Posterior cingulate gyrus (tissue), 11 donors: ENCODE measurements around the gene CC2D2A.

Experiments
- DNase-seq, 10 donors: peaks; one replicate each; pipeline versions ENCODE4 v3.0.0 to v3.0.0-alpha.2; 2020 to 2021; ENCODE audit warnings: mixed read lengths in 3 of 10
- intact Hi-C: fragments of 100-400 bp; cut with DNase I; formaldehyde crosslinking; loops from one replicate; pipeline ENCODE4 v1.15.1; 2023

Gene CC2D2A

GRCh38 chr4:15551740-15552446, 82.2 kb downstream of the CC2D2A start:
- DNase-seq, result no peak
- intact Hi-C loops, result no loop called here

DNA sequence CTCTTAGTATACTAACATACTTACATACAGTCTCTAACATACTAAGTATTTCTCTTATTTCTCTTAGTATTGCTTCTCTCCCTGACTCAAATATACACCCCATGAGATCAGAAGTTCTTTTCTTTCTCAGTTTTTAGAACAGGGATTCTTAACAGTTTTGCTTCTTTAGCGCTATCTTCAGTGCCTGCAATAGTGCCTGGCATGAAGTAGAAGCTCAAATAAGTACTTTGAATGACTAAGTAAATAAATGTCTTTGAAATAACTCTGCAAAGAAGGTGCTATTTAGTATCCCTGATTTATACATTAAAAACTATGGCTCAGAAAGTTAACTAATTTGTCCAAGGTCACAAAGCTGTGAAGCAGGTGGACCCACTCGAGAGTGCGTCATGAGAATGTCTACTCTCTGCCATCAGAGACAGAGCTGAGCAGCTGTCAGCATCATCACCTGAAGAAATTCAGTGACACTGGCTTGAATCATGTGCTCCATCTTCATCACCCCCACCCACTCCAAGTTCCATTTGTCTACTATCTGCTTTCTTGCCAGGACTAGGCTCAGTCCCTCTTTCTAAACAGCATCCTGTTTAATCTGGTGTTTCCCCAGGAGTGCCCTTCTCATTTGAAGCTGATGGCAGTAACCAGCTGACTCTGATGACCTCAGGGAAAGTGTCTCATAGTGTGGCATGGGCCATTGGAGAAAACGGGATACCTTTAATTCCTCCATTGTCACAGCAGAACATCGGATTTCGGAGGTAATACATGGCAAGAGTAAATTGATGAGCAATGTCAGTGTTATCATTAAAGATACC, 83.1 kb downstream of the CC2D2A start:
- DNase-seq, result no peak
- intact Hi-C loops, result no loop called here

- DNase-seq, result no peak
- intact Hi-C loops, result no loop called here
Measured at GRCh38 chr4:15556511-15557092, 86.9 kb downstream of the CC2D2A start.

DNA sequence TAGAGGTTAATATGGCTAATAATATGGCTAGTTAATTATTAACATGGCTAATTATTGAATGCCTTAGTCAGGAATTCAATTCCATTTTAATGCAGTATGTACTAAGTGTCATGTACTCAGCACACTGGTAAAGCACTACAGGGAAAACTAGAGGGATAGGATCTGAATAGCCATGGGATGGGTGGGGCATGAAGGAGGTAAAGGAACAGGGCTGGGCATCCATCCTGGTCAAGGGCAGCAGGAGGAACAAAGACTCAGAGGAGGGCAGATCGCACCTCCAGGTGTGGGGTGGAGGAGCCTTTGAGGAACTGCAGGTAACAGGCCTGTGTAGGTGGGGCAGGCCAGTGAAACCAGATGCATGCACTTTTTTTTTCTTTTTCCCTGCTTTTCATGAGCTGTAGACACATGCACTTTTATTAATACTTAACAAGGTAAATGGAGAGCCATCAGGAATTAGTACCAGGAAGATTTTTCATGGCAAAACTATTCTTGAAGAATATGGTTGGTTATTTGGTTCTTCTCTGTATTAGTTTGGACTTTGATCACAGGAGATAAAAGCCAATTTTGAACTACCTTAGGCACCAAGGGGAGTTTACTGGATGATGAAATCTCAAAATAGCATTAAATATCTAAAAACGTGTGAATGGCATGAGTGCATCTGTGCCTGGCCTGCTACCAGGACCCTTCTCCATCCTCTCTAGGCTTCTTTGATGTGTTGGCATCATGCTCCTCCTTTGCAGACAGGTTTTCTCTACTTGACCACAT, 88.3 kb downstream of the CC2D2A start:
- no peak for DNase-seq
- intact Hi-C loops, result no loop called here

GRCh38 chr4:15558561-15558960, 88.9 kb downstream of the CC2D2A start:
- intact Hi-C loops, result no loop called here

GRCh38 chr4:15562114-15562513, 92.4 kb downstream of the CC2D2A start:
- peak in 1 of 10 donors; percentile 23 for DNase-seq
- intact Hi-C loops, result no loop called here

More at GRCh38 chr4:15558561-15558960, 88.9 kb downstream of the CC2D2A start:
- no peak for DNase-seq

DNA sequence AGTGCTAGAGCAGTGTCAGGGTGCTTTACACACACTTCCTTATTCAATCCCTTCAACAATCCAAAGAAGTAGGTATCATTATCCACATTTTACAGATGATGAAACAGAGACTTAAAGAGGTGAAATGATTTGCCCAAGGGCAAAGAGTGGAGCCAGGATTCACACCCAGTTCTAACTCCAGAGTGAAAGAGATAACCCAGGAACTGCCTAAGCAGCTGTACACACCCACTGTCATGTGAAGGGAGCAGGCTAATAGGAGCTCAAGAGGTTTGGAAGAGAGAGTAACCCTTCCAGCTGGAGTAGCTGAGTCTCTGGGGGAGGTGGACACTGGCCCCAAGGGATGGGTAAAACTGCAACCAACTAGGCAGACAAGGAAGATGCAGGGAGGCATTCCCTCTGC, 92.9 kb downstream of the CC2D2A start:
- DNase-seq, result no peak
- intact Hi-C loops, result no loop called here

GRCh38 chr4:15563871-15564270, 94.2 kb downstream of the CC2D2A start:
- intact Hi-C loops, result no loop called here
- no peak for DNase-seq

GRCh38 chr4:15568821-15569220, 99.1 kb downstream of the CC2D2A start:
- intact Hi-C loops, result no loop called here
- DNase-seq, result no peak

DNA sequence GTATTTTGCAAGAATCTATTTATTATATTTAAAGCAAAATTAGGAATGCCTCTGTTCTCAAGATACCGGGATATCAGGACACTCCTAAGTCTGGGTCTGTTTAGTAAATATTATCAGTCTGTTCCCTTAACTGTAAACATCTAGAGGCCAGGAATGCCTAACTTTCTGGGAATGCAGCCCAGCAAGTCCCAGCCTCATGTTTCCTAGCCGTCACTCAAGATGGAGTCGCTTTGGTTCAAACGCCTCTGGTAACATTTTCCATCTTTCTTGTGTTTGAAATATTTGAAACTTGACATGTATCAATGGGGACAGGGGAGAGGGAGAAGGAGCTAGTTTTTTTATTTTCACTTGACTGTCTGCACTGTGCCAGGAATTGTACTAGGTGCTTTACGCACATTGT, 100.1 kb downstream of the CC2D2A start:
- no peak for DNase-seq
- intact Hi-C loops, result no loop called here

GRCh38 chr4:15575966-15576365, 106.3 kb downstream of the CC2D2A start:
- no peak for DNase-seq
- intact Hi-C loops, result no loop called here

- DNase-seq, result no peak
- intact Hi-C loops, result no loop called here
Measured at GRCh38 chr4:15577508-15577907, 107.8 kb downstream of the CC2D2A start.

DNA sequence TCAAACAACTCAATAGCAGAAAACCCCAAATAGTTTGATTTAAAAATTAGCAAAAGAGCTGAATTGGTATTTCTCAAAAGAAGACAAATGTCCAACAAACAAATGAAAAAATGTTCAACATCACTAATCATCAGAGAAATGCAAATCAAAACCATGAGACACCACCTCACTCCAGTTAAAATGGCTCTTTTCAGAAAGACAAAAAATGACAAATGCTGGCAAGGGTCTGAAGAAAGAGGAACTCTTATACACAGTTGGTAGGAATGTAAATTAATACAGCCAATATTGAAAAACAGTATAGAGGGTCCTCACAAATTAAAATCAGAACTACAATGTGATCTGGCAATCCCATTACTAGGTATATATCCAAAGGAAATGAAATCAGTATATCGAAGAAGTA, 115.1 kb downstream of the CC2D2A start:
- no peak for DNase-seq
- intact Hi-C loops, result no loop called here

DNA sequence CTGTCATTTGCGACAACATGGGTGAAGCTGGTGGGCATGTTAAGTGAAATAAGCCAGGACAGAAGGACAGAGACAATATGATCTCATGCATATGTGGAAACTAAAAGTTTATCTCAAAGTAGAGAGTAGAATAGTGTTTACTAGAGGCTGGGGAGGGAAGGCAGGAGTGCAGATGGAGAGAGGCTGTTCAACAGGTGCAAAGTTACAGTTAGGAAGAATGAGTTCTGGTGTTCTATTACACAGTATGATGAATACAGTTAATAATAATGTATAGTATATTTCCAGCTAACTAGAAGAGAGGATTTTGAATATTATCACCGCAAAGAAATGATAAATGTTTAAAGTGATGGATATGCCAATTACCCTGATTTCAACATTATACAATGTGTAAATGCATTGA, 115.6 kb downstream of the CC2D2A start:
- intact Hi-C loops, result no loop called here
- no peak for DNase-seq

DNA sequence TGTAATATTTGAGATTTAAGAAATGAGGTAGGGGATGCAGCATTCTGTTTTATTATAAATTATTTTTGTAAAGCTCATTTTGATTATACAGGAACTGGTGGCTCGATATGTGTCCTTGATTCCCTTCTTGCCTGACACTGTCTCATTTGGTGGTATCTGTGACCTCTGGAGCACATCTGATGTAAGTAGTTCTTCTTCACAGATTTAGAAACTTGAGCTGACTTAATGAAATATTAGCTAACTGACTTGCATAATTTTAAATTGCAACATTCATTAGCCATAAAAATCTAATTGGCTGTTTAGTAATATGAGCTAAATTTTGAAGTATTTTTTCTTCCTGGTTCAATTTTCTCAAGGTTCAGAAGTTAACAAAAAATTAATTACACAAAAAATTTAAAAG, 116.4 kb downstream of the CC2D2A start:
- DNase-seq, result no peak
- intact Hi-C loops, result no loop called here

DNA sequence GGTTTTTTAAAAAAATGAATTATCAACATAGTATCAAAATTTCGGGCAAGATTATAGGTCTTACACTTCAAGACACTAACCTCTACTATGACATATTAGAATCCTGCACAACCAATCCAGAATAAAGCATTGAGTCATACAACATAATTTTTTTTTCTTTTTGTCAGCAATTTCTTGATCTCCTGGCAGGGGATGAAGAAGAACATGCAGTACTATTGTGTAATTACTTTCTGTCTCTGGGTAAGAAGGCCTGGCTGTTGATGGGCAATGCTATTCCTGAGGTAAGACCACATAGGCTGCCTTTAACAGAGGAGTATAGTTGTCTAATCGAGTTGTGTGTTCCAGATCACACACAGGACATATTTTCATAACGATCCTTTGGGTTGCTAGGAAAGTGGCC, 118.0 kb downstream of the CC2D2A start:
- intact Hi-C loops, result no loop called here
- DNase-seq, result no peak

DNA sequence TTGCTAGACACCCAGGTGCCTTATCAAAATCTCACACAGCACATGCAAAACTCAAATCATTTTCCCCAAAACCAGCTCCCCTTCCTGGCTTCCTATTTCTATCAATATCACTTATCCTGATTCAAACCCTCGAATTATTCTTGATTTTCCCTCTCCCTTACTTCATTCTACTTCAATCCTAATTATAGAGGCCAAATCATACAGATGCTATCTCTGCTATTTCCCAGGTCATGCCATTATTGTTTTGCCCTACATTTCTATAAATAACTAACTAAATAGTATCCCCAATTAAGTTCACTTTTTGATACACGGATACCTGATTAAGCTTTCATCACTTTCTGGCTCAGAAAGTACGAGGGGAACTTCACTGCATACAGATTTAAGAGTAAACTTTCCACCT, 123.1 kb downstream of the CC2D2A start:
- DNase-seq, result no peak
- intact Hi-C loops, result no loop called here

DNA sequence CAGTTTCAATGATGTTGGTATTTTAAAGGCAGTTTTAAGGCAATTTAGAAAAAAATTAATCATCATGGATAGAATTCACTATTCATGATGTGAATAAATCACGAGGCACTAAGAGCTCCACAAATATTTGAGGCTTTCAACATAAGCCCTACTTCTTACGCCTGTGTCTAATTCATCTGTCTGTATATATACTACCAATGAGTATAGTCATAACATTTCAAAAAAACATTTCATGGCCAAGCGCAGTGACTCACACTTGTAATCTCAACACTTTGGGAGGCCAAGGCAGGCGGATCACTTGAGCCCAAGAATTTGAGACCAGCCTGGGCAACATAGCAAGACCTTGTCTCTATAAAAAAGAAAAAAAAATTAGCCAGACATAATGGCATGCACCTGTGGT, 129.0 kb downstream of the CC2D2A start:
- intact Hi-C loops, result no loop called here
- no peak for DNase-seq

GRCh38 chr4:15600176-15600575, 130.5 kb downstream of the CC2D2A start:
- intact Hi-C loops, result no loop called here
- no peak for DNase-seq

DNA sequence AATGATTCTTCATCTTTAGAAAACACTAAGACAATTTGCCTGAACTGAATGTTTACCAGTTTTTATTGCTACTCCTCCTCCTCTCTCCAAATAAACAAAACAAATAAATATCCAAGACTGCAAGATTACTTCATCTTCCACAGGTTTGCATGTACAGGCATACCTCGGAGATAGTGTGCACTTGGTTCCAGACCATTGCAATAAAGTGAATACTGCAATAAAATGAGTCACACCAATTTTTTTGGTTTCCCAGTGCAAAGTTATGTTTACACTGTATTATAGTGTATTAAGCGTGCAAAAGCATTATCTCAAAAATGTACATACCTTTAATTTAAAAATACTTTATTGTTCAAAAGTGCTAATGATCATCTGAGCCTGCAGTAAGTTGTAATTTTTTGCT, 132.2 kb downstream of the CC2D2A start:
- intact Hi-C loops, result no loop called here
- DNase-seq, result no peak

GRCh38 chr4:15605537-15605936, 135.9 kb downstream of the CC2D2A start:
- intact Hi-C loops, result no loop called here
- no peak for DNase-seq
